PFSK-1 (cell line): Measurements from ENCODE around the gene SPEF2.

ENCODE experiments used
- FOXP2 ChIP-seq: optimal IDR thresholded peaks from 2 replicates; pipeline ENCODE3; 2011; ENCODE audit warnings: borderline replicate concordance, control low read depth, inconsistent platforms; ENCODE audit not compliant: insufficient read depth; ENCODE audit errors: extremely low read length, extremely low read depth
- POLR2AphosphoS5 ChIP-seq: IDR thresholded peaks from 2 replicates; pipeline ENCODE4 v1.6.1; 2012; ENCODE audit warnings: low read depth, mild to moderate bottlenecking, control low read depth, low read length, moderate library complexity
- REST ChIP-seq, 2 experiments: IDR thresholded peaks; 2 replicates each; pipeline versions ENCODE4 v1.6.1 to v1.8.0; 2011 to 2012; ENCODE audit warnings: low read depth in 2 of 2, low read length in 2 of 2, control low read depth in 1 of 2, inconsistent platforms in 1 of 2, mild to moderate bottlenecking in 1 of 2, moderate library complexity in 1 of 2; ENCODE audit not compliant: insufficient read depth in 1 of 2
- SIN3A ChIP-seq: IDR thresholded peaks from 2 replicates; pipeline ENCODE4 v1.6.1; 2012; ENCODE audit warnings: mild to moderate bottlenecking, low read length, moderate library complexity, borderline replicate concordance; ENCODE audit not compliant: insufficient read depth
- TAF1 ChIP-seq: IDR thresholded peaks from 2 replicates; pipeline ENCODE4 v1.6.1; 2012; ENCODE audit warnings: low read length, control low read depth, borderline replicate concordance; ENCODE audit not compliant: insufficient read depth

SPEF2 gene

GRCh38 chr5:35815089-35815936 is 197.7 kb downstream of the SPEF2 start:
- no peak for TF ChIP-seq TAF1
- TF ChIP-seq FOXP2 = no peak
- no peak for TF ChIP-seq SIN3A
- TF ChIP-seq REST (IDR thresholded peaks at IDR 0.05; ENCODE audit: insufficient read depth in 1 of 2, low read depth in 2 of 2, low read length in 2 of 2) = no peak
- no peak for TF ChIP-seq POLR2AphosphoS5

GRCh38 chr5:35816881-35817521 is 199.3 kb downstream of the SPEF2 start:
- TF ChIP-seq FOXP2 (no peak), SIN3A (no peak), POLR2AphosphoS5 (no peak), TAF1 (no peak), REST (IDR thresholded peaks at IDR 0.05; ENCODE audit: insufficient read depth in 1 of 2, low read depth in 2 of 2, low read length in 2 of 2) (no peak)

GRCh38 chr5:35819026-35819425 is 201.4 kb downstream of the SPEF2 start:
- TF ChIP-seq REST (IDR thresholded peaks at IDR 0.05; ENCODE audit: insufficient read depth in 1 of 2, low read depth in 2 of 2, low read length in 2 of 2) (no peak), TAF1 (no peak), FOXP2 (no peak), POLR2AphosphoS5 (no peak), SIN3A (no peak)

- TF ChIP-seq FOXP2 = no peak
- TF ChIP-seq POLR2AphosphoS5 = no peak
- TF ChIP-seq TAF1 = no peak
- TF ChIP-seq REST (IDR thresholded peaks at IDR 0.05; ENCODE audit: insufficient read depth in 1 of 2, low read depth in 2 of 2, low read length in 2 of 2) = no peak
- TF ChIP-seq SIN3A = no peak
Measured at GRCh38 chr5:35819668-35820067, 202.0 kb downstream of the SPEF2 start.
